ENCODE results near the gene SLC2A8.

The SLC2A8 gene

GRCh38 chr9:127380479-127380878 lies 16.5 kb upstream of the SLC2A8 start:
- DNase-seq (ENCODE audit: insufficient read length, low spot score) (no peak), FAIRE-seq (no peak)
- TF ChIP-seq CTCF (IDR thresholded peaks at IDR 0.05; ENCODE audit: insufficient read depth, missing control alignments), result no peak

- no peak for TF ChIP-seq CTCF (IDR thresholded peaks at IDR 0.05; ENCODE audit: insufficient read depth, missing control alignments)
- no peak for DNase-seq (ENCODE audit: insufficient read length, low spot score)
- no peak for FAIRE-seq
Measured at GRCh38 chr9:127382541-127382940, 14.4 kb upstream of the SLC2A8 start.

GRCh38 chr9:127384016-127384730 lies 12.8 kb upstream of the SLC2A8 start:
- no peak for TF ChIP-seq CTCF (IDR thresholded peaks at IDR 0.05; ENCODE audit: insufficient read depth, missing control alignments)
- no peak for FAIRE-seq
- DNase-seq (ENCODE audit: insufficient read length, low spot score), result no peak

GRCh38 chr9:127384901-127385300 lies 12.1 kb upstream of the SLC2A8 start:
- no peak for DNase-seq (ENCODE audit: insufficient read length, low spot score)
- no peak for FAIRE-seq
- TF ChIP-seq CTCF (IDR thresholded peaks at IDR 0.05; ENCODE audit: insufficient read depth, missing control alignments), result no peak

- no peak for TF ChIP-seq CTCF (IDR thresholded peaks at IDR 0.05; ENCODE audit: insufficient read depth, missing control alignments)
- no peak for FAIRE-seq
- no peak for DNase-seq (ENCODE audit: insufficient read length, low spot score)
Measured at GRCh38 chr9:127386249-127386648, 10.7 kb upstream of the SLC2A8 start.

GRCh38 chr9:127386981-127387380 lies 10.0 kb upstream of the SLC2A8 start:
- DNase-seq (ENCODE audit: insufficient read length, low spot score), result no peak
- FAIRE-seq, result no peak
- TF ChIP-seq CTCF (IDR thresholded peaks at IDR 0.05; ENCODE audit: insufficient read depth, missing control alignments), result no peak

GRCh38 chr9:127388037-127388855 lies 8.7 kb upstream of the SLC2A8 start:
- TF ChIP-seq CTCF (IDR thresholded peaks at IDR 0.05; ENCODE audit: insufficient read depth, missing control alignments), result no peak
- DNase-seq (ENCODE audit: insufficient read length, low spot score), result no peak
- FAIRE-seq, result no peak
